Uterus (tissue), 2 donors: ENCODE data around the gene KRT79.

Experiments
- CTCF ChIP-seq, 4 experiments: fragments of 200-600 bp in 2 of 4; fragments of 450-650 bp in 2 of 4; sonication (generic) in 2 of 4; IDR thresholded peaks; one replicate each; pipeline ENCODE4 v1.5.1; 2016 to 2019; ENCODE audit warnings: antibody characterized with exemption in 4 of 4, mild to moderate bottlenecking in 2 of 4, moderate library complexity in 1 of 4
- POLR2A ChIP-seq, 2 donors: fragments of 450-650 bp; IDR thresholded peaks; one replicate each; pipeline ENCODE4 v1.6.1; 2016; ENCODE audit warnings: antibody characterized with exemption in 2 of 2, mild to moderate bottlenecking in 1 of 2, moderate library complexity in 1 of 2

- TF ChIP-seq CTCF (IDR thresholded peaks at IDR 0.05) (no peak), POLR2A (IDR thresholded peaks at IDR 0.05) (no peak)
These were observed 54.2 kb downstream of the KRT79 start for GRCh38 chr12:52779914-52780313.
